GF-D8 (cell line): ENCODE measurements around the gene GSC.
"Not testable (repeated sequence)": the region's sequence is repeated elsewhere in the genome, so short reads cannot be mapped to it uniquely, and the experiment has no call there.

ENCODE experiments used
- DNase-seq: peaks from one replicate; lab custom pipeline; 2025; lab: John Stamatoyannopoulos, UW

GSC gene

DNA sequence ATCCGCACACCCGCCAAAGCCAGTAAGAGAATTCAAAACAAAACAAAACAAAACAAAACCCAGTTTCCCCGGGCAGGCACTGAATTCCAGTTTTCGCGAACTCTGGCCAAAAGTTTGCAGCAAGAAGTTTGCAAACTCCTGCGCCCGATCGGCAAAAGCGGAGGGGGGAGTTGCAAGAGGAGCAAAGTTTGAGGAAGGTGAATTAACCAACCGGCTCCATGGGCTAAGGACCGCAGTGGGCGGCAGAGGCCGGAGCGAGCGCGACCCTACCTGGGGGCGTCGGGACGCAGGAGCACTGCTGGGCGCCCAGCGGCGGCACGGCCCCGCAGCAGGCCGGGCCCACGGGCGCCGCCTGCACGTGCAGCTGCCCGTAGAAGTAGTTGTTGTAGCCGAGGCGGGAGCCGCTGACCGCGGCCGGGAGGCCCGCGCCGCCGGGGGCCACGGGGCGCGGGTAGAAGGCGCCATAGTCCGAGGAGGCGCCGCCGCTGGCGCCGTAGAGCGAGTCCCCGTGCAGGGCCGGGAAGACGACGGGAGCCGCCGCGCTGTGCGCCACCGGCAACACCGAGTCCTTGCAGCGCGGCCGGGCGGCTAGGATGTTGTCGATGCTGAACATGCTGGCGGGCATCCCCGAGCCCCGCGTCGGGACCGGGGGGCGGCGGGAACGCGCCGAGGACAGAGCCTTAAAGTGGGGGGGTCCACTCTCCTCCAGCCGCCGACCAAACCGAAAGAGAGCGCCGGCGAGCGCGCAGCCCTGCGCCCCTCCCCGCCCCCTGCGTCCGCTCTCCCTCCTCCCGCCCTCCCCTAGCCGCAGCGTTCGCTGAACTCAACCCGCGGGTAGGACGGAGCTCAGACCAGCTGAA, at the start of gene GSC:
Gene GSC (minus strand): TSS at position 723 of the 860 bp plus-strand sequence. CDS start 98 bp downstream, at position 625.
- no peak for DNase-seq

DNA sequence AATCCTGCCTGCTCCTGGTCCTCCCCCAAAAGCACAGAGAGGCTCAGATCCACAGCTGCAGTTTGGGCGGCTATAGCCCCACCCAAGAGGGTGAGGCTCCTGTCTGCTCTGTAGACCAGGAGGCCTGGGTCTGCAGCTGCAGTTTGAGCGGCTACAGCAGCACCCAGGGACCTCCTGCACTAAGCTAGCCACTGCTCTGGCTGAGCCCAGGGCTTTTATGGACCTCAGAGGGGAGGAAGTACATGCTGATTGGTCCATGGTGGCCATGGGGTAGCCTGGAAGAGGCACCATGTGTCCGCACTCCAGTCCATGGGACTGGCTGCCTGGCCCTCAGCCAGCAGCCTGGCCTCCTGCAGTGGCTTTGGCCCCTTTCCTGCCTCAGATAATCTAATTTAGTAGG, 49.6 kb upstream of the GSC start:
- no peak for DNase-seq

DNA sequence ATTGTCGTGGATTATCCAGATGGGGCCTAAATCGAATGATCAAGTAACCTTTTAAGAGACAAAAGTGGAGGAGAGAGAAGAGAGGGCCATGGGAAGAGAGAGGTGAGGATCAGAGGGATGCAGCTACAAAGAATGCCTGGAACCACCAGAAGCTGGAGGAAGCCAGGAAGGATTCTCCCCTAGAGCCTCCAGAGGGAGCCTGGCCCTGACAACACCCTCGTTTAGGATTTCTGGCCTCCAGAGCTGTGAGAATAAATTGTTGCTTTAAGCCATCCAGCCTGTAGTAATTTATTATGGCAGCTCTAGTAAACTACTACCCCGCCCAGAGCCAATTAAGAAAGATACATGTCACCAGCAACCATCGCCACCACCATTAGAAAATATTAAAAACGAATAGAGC, 46.2 kb upstream of the GSC start:
- no peak for DNase-seq

DNA sequence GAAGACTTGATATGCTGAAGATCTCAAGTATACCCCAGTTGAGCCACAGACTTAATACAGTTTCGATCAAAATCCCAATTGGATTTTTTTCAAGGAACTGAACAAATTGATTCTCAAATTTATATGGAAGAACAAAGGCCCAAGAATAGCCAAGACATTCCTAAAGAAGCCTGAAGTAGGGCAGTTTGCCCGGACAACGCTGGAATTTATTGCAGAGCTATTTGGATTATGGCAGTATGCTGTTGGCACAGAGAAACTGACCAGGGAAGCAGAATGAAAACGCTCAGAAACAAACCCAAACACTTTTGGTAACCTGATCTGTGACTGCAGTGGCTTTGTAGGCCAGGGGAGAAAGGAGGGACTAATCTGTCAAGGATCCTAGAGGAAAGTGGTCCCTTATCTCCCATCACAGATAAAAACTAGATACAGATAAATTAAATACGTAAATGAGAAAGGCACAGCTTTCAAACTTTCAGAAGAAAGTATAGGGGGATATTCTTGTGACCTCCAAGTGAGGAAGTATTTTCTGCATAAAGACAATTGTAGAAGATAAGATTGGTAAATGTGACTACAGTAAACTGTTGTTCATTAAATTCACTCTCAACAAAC, 35.9 kb upstream of the GSC start:
- DNase-seq: no peak

DNA sequence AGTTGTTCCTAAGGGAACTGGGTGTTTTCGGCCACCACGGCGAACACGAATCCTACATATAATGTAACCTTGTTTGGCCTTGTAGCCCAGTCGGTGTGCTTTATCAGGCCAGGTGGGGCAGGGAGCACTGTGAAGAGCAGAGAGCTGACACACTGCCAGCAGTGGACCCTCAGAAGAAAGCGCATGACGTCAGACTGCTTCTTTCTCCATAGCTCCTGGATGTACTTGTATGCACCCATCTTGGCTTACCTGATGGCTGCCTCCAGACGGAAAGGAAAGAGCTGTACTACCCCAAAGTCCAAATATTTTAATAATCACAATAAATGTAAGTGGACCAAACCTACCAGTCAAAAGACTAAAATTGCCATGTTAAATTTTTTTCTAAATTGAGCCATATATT, 31.3 kb upstream of the GSC start:
- no peak for DNase-seq

DNA sequence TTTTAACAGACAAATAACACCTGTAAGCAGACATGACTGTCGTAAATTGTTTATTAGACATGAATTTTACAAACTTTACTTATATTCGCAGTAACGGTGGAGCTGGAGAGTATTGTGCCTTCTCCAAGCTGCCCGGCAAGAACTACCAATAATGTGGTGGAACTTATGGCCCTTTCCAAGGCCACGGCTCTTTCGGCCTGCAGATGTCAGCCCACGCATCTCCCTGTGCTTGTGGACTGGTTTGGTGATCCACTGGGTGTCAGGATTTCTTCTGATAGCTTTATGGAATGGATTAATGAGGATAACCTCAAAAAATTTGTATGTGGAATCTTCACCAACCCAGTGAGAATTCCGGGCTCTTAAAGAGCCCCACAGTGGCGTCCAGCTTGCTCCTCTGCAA, 30.9 kb upstream of the GSC start:
- DNase-seq: not testable (repeated sequence)

DNA sequence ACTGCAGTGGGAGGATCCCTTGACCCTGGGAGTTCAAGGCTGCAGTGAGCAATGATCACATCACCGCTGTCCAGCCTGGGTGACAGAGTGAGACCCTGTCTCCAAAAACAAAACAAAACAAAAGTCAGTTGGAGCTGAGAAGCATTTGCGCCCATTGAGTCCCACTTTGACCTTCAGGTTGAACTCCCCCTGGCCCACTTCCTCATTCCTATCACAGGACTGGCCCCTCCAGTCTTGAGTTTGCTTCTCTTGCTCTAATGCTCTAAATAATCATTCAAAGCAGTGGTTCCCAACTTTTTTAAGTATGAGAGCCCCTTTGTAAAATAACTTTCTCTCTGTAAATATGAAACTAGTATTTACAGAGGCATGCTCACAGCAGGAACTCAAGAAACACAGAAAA, 28.0 kb upstream of the GSC start:
- no peak for DNase-seq

DNA sequence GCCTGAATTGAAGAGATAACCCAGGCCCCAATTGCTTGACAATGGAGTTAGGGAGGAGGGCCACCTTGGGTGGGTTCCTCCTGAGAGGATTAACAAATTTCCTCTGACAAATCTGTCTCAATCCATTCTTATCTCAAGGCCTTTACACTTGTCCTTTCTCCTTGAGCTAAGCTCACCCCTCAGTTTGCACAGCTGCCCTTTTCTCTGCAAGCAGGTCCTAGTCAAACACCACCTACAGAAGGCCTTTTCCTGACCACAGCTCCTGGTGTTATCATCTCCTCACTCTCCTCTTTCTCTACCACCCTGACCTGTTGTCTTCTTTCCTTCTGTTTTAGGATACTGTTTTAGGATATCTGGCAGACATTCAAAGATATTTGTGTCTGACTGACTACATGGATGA, 26.4 kb upstream of the GSC start:
- no peak for DNase-seq

DNA sequence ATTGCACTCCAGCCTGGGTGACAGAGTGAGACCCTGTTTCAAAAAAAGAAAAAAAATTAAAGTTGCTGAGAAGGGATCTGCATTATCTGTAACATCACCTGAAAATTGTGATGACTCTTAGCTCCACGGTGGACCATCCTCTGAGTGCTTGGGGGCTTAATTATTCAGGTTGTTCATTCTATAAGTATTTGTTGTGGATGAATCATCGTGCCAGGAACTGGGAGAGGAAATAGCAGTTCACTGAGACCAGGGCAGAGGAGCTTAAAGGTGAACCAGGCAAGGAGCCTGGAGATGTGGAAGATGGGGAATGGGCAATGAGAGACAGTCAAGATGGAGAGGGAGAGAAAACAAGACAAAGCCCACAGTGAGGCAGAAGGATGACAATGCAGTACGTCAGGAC, 25.5 kb upstream of the GSC start:
- DNase-seq: no peak

DNA sequence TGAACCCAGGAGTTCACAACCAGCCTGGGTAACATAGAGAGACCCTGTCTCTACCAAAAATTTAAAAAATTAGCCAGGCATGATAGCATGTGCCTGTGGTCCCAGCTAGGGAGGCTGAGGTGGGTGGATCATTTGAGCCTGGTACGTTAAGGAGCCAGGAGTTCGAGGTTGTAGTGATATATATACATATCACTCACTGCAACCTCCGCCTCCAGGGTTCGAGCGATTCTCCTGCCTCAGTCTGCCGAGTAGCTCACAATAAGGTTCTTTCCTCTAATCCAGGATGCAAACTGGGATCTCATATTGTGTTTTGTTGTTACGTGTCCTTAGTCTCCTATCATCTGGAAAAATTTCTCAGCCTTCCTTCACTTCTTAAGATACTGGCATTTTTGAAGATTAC, 24.0 kb upstream of the GSC start:
- no peak for DNase-seq

DNA sequence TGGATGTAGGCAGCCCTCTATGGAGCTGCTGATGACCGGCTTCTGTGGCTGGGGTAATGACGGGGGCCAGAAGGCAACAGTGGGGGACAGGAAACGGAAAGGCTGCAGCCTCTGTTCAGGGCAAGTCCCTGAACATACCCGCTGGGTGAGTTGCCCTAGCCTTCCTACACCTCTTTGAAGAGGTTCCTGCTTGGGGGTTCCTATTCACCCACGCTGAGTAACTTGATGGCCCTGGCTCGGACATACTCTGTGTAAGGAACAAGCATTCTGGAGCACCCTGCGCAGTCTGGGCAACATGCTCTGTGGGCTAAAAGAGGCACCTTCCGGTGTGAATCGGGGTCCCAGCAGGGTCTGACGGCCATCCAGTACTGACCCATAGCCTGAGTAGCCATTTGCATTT, 17.7 kb upstream of the GSC start:
- DNase-seq: no peak

DNA sequence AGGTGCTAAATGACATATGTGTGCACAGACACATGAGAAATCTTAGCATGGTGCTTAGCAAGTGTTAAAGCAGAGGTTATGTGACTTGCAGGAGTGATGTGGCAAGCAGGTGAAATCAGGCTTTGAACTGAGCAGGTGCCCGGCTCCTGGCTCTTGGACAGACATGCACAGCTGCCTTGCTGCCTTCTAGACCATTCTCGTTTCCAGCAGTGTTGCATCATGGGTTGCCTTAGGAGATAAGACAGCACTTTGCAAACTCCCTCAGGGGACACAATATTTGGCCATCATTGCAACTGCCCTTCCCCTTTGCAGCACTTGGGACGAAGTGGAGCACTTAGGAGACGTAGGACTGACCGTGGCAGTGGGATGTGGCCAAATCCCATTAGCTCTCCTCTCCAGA, 17.2 kb upstream of the GSC start:
- DNase-seq: no peak

DNA sequence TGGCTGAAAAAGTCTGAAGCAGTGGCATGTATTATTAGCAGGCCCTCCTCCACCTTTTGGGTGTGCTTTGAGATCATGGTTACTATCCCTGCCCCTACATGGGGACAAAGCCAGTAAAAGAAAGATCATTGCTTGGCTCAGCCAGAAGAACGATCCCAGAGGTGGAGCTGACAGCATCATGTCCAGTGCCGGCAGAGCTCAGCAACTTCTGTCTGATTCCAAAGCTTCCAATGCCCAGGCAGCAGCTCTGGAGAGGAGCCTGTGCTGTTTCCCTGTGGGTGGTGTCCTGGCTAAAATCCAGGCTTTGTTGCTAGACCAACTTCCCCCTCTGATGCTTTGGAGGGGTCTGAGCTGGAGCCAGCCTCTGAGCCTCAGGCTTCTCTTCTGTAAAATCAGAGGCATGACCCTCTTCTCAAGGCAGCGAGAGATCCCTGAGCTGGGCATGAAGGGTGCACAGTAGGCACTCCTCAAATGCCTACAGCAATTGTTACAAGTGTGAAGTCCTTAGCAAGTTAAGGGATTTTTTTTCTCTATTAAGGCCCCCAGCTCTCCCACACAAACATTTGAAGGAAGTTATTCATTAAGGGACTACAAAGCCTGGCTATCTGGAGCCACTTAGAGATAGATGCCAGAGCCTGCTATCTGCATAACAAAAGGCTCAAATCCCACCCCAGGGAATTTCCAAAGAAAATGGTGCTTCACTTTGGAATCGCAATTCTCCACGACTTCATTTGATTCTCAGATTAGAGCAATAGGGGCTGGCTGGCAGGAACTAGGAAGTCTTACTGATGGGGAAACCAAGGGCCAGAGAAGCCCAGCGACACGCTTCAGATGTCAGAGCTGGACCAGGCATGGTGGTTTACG, 10.9 kb upstream of the GSC start:
- DNase-seq: no peak

DNA sequence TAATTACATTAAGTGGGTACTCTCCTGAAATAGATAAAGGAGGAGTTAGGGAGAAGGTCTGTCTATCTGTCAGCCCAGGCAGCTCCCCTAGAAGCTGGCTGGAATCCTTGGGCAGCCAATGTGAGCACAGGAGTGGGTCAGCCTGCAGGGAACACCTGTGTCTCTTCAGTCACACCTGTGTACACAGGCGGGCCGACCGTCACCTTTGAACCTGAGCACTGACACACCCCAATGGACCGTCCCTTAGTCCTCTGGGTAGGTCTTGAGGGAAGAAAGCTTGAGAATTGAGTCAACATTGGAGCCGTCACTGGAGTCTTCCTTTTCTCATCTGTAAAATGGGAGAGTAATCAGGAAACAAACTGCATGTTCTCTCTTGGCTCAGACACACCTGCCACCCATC, 9.8 kb upstream of the GSC start:
- no peak for DNase-seq

DNA sequence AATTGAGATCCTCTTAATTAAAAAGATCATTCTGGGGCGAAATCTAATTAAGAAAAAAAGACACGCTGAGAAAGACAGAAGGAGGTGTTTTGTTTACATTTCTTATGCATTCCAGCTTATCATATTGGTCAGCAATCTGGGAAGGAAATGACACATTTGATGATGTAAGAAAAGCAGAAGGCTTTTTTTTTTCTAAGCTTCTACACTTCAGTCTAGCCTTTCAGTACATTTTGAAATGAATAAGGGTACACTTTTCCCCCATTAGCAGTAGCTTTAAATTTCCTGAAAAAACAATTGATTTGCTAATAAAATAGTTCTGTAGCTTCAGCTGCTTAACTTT, 5.9 kb upstream of the GSC start:
- DNase-seq: no peak

DNA sequence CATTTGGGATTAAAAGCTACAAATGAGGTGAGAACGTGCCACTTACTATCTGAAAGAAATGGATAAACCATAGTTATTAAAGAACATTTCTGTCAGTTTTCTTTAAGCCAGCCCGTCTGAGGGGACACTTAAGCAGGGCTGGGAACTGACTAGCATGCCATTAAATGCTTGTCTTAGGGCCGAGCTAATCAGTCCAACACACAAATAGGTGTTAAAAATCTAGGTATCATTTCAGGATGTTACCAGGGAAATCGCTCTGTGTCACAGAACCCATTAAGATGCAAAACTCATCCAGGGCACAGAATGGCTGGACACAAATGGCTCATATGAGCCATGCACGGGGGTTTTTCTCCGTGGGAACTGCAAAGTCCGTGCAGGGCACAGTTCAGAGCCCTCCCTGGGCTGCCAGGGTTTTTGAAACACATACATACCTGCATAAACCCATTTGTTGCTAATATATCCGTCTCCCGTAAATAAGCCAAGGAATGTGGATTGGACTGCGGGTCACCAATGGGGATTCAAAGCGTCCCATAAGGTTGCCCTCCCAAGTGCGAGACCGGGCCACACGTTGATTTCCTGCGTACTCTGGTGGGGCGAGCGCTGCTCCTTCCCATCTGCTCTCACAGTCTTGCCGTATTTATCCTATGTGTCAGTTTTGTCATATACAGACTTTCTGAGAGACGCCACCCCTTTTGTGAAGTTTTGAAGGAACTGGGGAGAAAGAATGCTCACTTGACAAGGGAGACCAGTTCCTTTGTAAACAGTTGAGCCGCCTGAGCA, 5.4 kb upstream of the GSC start:
- no peak for DNase-seq

DNA sequence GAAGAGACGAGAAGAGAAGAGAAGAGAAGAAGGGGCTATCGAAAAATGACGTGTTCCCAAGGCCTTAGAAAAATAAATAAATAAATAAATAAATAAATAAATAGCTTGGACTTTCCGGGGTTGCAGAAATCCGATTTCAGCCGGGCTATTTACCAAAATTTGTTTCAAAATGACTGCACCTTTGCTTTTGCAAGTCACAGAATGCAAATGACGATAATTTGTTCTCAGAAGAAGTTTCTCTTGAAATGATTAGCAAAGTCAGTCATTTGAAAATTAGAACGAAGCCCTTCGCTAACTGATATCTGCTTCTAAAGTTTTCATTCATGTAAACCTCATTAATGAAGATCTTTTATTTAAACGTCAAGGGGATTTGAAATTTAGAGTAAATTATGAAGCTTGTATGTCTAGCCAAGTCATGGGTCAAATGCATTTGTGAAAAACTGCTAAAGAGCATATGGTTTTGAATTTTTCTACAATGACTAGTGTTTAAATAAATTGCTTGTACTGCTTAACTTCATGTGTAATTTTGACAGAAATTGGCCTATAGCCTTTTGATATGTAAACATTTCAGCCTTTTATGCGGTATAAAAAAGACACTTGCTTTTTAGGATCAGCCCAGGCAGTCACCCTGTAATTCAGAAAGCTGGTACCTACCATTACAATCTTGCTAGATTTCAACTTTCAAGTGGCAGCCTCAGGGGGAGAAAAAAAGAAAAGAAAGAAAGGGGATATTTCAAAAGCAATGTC, 4.6 kb upstream of the GSC start:
- no peak for DNase-seq

DNA sequence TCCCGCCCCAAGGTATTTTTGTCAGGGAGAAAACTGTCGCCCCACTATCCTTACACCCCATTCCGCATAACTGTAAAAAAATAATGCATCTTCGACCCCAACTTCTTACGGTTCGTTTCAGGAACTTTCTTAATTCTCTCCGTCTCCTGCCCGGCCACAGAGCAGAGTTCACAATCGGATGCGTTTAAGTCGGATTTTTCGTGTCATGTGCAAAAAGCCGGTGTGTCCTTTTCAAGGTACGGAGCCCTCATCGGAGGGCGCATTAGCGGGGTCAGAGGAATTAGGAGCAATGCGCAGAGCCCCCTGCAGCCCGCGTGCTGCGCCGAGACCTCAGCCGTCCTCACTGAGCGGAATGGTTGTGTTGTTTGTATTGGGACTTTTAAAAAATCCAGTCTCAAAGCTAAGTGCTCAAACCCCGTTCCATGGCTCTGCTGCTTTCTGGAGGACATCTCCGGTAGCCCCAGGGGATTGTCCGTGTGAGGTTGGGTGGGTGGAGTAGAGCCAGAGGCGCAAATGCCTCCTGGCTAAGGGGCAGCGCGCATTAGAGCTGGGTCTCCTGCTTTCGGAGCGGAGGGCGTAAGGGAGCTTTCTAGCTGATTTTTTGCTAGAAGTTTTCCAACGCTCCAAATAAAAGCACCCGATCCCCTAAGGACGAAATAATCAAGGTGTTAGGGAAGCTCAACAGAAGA, 3.9 kb upstream of the GSC start:
- no peak for DNase-seq

DNA sequence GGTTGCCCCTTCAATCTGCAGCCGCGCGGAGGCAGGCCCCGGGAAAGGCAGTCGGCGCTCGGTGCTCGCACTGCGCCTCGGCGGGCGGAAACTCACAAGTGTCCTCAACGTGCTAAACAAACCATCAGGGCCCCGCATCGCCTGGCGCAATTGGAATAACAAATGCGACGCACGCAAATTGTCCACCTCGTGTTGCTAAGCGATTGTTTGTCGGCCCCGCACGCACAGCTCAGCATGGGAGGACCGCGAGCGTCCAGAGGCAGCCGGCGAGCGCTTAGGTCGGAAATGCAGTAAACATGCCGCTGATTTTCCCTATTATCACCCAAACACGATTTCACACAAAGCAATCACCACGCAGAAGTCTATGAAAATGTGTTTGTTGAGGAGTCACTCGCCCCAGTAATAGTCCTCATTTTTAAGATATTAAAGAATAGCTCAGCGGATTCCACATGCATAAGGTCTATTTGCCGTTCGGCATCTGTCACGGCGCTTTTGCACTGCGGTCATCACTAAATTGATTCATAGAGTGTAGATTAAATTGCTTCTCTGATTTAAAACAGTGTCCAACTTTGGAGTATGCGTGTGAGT, 3.2 kb upstream of the GSC start:
- no peak for DNase-seq

DNA sequence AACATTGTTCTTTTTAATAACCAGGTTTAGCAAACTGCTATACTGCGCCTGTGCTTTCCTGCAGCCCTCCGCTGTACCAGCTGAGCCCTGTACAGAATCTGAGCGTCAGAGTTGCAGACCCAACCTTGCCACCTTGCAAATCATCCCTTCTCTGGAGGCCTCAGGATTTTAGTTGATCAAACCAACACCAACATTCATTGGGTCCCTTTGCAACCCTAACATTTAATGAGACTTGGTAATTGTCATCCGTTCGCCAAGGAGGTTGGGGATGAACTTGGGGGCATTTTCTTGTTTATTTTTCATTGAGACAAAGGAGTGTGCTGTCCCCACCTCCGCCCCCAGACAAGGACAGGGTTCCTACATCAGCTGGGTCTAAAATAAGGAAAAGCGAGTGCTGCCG, 2.6 kb upstream of the GSC start:
- no peak for DNase-seq
